Measurements from ENCODE around the gene PPP4R2.
"Not testable (repeated sequence)": the region's sequence is repeated elsewhere in the genome, so short reads cannot be mapped to it uniquely, and the experiment has no call there.

The PPP4R2 gene

GRCh38 chr3:72976281-72976741 lies 20.3 kb upstream of the PPP4R2 start:
- no peak for DNase-seq (ENCODE audit: low read depth, low spot score)

GRCh38 chr3:72977060-72977808 lies 19.4 kb upstream of the PPP4R2 start:
- DNase-seq (ENCODE audit: low read depth, low spot score), result no peak

GRCh38 chr3:72982609-72983366 lies 13.8 kb upstream of the PPP4R2 start:
- no peak for DNase-seq (ENCODE audit: low read depth, low spot score)

DNA sequence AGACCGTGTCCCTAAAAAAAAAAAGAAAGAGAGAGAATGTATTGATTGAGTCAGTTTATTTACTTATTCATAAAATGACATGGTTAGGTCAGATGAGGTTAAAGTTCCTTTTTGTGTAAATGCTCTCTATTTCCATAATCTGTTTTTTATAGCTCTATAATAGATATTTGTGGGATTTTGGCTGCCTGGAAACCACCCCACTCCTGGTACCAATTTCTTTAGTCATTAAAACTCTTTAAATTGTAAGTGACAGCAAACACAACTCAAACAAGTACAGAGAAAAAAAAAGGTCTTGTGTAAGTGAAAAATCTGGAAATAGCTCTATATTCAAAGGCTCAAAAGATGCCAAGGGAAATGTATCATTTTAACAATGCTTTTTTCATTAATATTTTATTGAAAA lies 11.0 kb upstream of the PPP4R2 start:
- no peak for DNase-seq (ENCODE audit: low read depth, low spot score)

- no peak for DNase-seq (ENCODE audit: low read depth, low spot score)
Observed at GRCh38 chr3:72990701-72991395, 5.8 kb upstream of the PPP4R2 start.

DNA sequence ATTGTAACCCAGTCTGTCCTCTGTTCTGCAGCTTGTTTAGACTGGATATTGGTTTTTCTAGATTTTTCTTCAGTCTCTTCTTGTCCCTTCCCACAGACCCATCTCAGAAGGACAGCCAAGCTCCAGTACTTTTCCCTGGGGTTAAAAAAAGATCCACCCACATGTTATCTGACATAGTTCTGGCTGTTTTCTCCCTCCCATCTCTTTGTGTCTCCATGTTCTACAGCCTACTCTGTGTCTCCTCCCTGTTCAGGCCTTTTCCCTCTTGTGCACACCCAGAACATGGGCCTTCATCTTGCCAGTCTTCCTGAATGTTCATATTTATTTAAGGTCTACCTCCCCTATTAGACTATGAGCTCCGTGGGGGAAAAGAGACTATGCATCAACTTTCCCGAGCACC lies 5.1 kb upstream of the PPP4R2 start:
- no peak for DNase-seq (ENCODE audit: low read depth, low spot score)

- no peak for DNase-seq (ENCODE audit: low read depth, low spot score)
Observed at GRCh38 chr3:72993391-72993790, 3.2 kb upstream of the PPP4R2 start.

DNA sequence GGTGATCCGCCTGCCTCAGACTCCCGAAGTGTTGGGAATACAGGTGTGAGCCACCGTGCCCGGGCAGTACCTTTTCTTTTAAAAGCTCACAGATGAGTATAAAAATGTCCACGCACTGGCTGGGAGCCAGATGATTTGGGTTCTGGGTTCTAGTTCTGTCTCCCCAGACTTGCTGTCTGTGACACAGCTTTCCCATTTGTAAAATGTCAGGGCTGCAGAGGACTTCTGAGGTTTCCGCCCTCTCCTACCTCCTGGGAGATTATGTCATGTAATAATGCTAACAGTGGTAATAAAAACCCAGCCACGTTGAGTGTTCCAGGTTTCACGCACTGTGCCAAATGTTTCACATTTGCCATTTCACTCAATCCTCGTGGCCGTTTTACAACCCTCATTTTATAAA lies 1.3 kb upstream of the PPP4R2 start:
- no peak for DNase-seq (ENCODE audit: low read depth, low spot score)

DNA sequence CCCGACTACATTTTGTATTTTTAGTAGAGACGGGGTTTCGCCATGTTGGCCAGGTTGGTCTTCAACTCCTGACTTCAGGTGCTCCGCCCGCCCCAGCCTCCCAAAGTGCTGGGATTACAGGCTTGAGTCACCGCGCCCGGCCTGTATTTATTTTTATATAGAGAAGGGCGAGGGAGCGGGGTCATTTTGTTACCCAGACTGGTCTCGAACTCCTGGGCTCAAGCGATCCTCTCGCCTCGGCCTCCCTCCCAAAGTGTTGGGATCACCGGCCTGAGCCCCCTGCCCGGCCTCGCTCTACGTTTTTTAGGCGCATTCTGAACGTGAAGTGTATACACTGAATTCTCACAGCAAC lies 514 bp upstream of the PPP4R2 start:
- DNase-seq (ENCODE audit: low read depth, low spot score), result no peak

- no peak for DNase-seq (ENCODE audit: low read depth, low spot score)
Observed at GRCh38 chr3:72997421-72997961, 880 bp downstream of the PPP4R2 start.

DNA sequence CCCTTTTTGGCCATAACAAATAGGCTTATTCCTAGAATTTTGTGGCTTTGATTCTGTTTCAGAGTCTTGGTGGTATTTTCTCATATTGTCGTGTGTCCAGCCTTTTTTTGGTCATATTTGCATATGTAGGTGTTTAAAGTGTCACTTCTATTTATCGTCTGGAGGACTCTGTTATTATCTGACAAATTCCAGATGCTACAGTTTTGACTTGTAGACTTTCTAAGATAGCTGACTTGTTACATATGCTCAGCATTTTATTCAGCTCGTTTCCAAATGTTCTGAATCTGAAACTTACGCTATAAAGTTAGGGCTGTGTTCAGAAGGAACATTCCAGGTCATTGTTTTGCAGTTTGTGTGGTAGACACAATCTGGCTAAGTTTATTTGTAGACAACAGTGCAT lies 1.9 kb downstream of the PPP4R2 start:
- no peak for DNase-seq (ENCODE audit: low read depth, low spot score)

GRCh38 chr3:72999951-73000350 lies 3.3 kb downstream of the PPP4R2 start:
- DNase-seq (ENCODE audit: low read depth, low spot score), result no peak

DNA sequence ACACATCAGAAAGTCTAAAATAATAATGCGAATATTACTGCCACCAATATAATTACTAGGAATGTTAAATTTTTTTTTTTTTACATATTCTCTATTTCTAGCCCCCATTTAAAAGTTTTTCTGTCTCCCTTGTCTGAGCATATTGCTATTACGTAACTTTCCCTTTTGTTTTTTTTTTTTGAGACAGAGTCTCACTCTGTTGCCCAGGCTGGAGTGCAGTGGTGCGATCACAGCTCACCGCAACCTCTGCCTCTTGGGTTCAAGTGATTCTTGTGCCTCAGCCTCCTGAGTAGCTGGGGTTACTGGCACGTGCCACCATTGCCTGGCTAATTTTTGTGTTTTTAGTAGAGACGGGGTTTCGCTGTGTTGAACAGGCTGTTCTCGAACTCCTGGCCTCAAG lies 6.4 kb downstream of the PPP4R2 start:
- DNase-seq (ENCODE audit: low read depth, low spot score), result not testable (repeated sequence)

DNA sequence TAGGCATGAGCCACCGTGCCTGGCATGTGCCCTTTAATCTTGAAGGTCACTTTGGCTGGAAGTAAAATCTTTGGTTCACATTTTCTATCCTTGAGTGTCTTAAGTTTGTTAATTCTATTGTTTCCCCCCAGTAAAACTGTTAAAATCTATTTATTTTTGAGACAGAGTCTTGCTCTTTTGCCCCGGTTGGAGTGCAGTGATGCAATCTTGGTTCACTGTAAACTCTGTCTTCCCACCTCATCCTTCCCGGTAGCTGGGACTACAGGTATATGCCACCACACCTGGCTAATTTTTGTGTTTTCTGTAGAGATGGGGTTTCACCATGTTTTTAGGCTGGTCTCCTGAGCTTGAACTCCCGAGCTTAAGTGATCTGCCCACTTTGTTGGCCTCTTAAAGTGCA lies 7.7 kb downstream of the PPP4R2 start:
- DNase-seq (ENCODE audit: low read depth, low spot score), result no peak

DNA sequence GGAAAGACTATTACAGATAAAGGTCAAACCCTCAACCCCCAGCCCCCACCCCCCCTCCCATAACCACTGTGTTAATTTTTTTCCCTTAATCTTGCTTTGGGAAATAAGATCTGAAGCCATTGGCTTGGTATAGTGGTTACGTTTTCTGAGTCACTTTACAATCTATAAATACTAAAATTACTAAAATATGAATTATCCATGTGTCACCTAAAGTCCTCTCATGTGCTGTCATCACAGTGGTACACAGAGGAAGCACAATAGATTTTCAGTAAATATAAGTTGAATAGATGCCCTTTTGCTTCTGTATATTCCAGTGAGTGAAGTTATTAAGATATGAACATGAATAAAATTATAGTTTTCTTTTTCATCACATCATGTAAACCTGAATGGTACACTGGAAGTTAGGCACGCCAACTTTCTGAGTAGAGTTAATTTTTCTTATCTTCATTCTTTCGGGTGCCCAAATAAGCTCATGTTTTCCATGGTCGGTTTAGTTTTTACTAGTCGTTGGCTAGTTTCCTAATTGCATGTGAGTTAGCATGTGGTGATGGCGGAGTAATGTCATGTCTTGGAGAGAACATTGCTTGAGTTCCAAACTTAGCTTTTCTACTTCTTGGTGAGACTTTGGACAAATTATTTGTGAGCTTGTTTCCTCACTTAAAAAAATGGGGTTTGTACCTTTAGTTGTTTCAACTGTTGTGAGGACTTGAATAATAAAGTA lies 11.5 kb downstream of the PPP4R2 start:
- no peak for DNase-seq (ENCODE audit: low read depth, low spot score)

- DNase-seq (ENCODE audit: low read depth, low spot score), result no peak
Observed at GRCh38 chr3:73009008-73009407, 12.4 kb downstream of the PPP4R2 start.

GRCh38 chr3:73009750-73010149 lies 13.1 kb downstream of the PPP4R2 start:
- no peak for DNase-seq (ENCODE audit: low read depth, low spot score)

- no peak for DNase-seq (ENCODE audit: low read depth, low spot score)
Observed at GRCh38 chr3:73010158-73010557, 13.5 kb downstream of the PPP4R2 start.

- no peak for DNase-seq (ENCODE audit: low read depth, low spot score)
Observed at GRCh38 chr3:73018298-73018697, 21.7 kb downstream of the PPP4R2 start.

DNA sequence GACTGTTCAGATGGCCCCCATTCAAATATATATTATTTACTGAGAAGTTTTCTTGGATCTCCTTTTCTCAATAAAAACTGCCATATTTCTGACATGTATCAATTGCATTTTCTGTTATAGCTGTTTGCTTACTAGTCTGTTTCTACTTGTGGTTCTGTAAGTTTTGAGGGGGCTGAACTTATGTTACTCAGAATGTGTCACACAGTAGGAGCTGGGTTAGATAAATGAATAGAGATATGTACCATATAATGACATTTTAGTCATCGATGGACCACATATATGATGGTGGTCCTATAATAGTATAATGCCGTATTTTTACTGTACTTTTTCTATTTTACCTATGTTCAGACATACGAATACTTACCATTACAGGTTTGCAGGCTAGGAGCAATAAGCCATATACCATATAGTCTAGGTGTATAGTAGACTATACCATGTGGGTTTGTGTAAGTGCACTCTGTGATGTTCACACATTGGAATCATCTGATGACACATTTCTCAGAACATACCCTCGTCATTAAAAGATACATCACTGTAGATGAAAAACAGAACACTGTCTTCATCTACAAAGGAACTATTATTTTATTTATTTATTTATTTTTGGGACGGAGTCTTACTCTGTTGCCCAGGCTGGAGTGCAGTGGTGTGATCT lies 22.3 kb downstream of the PPP4R2 start:
- DNase-seq (ENCODE audit: low read depth, low spot score), result no peak

DNA sequence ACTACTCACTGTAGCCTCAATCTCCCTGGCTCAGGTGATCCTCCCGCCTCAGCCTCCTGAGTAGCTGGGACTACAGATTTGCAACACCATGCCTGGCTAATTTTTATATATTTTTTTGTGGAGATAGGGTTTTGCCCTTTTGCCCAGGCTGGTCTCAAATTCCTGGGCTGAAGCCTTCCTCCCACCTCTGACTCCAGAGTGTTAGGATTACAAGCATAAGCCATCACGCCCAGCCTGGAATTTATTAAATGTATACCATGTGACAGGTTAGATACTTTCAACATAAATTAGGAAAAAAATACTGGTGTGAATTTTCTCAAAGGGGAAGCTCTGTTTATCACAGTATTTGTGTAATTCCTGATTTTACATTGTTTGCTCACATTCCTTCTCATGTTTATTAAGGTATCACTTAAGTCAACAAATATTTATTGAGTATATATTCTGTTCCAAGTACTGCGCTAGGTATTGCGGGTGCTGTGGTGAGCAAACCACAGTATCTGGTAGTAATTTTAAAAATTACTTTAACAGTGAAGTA lies 24.8 kb downstream of the PPP4R2 start:
- no peak for DNase-seq (ENCODE audit: low read depth, low spot score)
